PC-3 (cell line): ENCODE data around the gene CREG2. TPM values are rescaled to one million over a fixed set of nuclear protein-coding genes. Genes with fewer than 3 reads are reported as not detected.

Source experiments
- ATAC-seq: fragments of 200-7000 bp; cut with Tn5 transposase; 2 replicates; pipeline ENCODE4 v1.9.1; 2020; ENCODE audit warnings: mild to moderate bottlenecking, moderate library complexity
- BruUV-seq: library from RNA; stranded (reverse); fragments of 400-500 nt; replicated peaks from 2 replicates; lab custom pipeline; 2021; lab: Mats Ljungman, UMichigan
- CTCF ChIA-PET: fragments of 300-600 bp; sonication (Branson Sonifier 250); formaldehyde crosslinking; loops from one replicate; lab custom pipeline; 2022; ENCODE audit warnings: antibody characterized with exemption; lab: Charles Lee
- POLR2A ChIA-PET: fragments of 300-600 bp; sonication (Branson Sonifier 250); formaldehyde crosslinking; loops from one replicate; lab custom pipeline; 2022; ENCODE audit warnings: antibody characterized with exemption; ENCODE audit not compliant: unreplicated experiment; lab: Charles Lee
- DNase-seq: peaks from one replicate; pipeline ENCODE4 v3.0.0-alpha.2; 2015
- H2AFZ ChIP-seq: fragments of 300-600 bp; sonication (generic); 2 replicates; pipeline ENCODE4 v1.6.0; 2016; ENCODE audit warnings: antibody characterized with exemption, low read length
- H3F3A ChIP-seq: fragments of 300-600 bp; sonication (generic); one replicate; pipeline ENCODE4 v1.6.0; 2017; ENCODE audit warnings: antibody characterized with exemption, low read length, control low read depth, mild to moderate bottlenecking; ENCODE audit not compliant: unreplicated experiment
- H3K27ac ChIP-seq: fragments of 300-600 bp; sonication (generic); 2 replicates; pipeline ENCODE4 v1.5.1; 2016; ENCODE audit warnings: mild to moderate bottlenecking, low read length
- H3K27me3 ChIP-seq: fragments of 300-600 bp; sonication (generic); 2 replicates; pipeline ENCODE4 v1.6.1; 2016; ENCODE audit warnings: low read length, mixed read lengths
- H3K36me3 ChIP-seq: fragments of 300-600 bp; sonication (generic); 2 replicates; pipeline ENCODE4 v1.6.1; 2016; ENCODE audit warnings: low read depth, mixed run types, low read length, mixed read lengths
- H3K4me1 ChIP-seq: fragments of 300-600 bp; sonication (generic); 2 replicates; pipeline ENCODE4 v1.5.1; 2016; ENCODE audit warnings: low read length; ENCODE audit not compliant: insufficient read depth
- H3K4me2 ChIP-seq: fragments of 300-600 bp; sonication (generic); 2 replicates; pipeline ENCODE4 v1.6.0; 2016; ENCODE audit warnings: low read length
- H3K4me3 ChIP-seq: fragments of 300-600 bp; sonication (generic); 2 replicates; pipeline ENCODE4 v1.5.1; 2016; ENCODE audit warnings: mild to moderate bottlenecking, low read length, mixed read lengths
- H3K79me2 ChIP-seq: fragments of 300-600 bp; sonication (generic); 2 replicates; pipeline ENCODE4 v1.6.1; 2017; ENCODE audit warnings: low read length, mixed read lengths
- H3K9ac ChIP-seq: fragments of 300-600 bp; sonication (generic); 2 replicates; pipeline ENCODE4 v1.6.0; 2016; ENCODE audit warnings: mild to moderate bottlenecking, low read length
- H3K9me2 ChIP-seq: fragments of 300-600 bp; sonication (generic); replicated peaks from 2 replicates; pipeline ENCODE4 v1.6.1; 2016; ENCODE audit warnings: mixed run types, low read length, mixed read lengths
- H3K9me3 ChIP-seq: fragments of 300-600 bp; sonication (generic); 2 replicates; pipeline ENCODE4 v1.6.1; 2016; ENCODE audit warnings: low read length, mixed read lengths
- H4K20me1 ChIP-seq: fragments of 300-600 bp; sonication (generic); 2 replicates; pipeline ENCODE4 v1.6.1; 2016; ENCODE audit warnings: low read length, mixed read lengths
- CTCF ChIP-seq: fragments of 300-600 bp; sonication (generic); conservative IDR thresholded peaks from 2 replicates; pipeline ENCODE4 v1.5.1; 2017; ENCODE audit warnings: antibody characterized with exemption, low read depth, mild to moderate bottlenecking, low read length
- EZH2 ChIP-seq: fragments of 300-600 bp; sonication (generic); IDR thresholded peaks from one replicate; pipeline ENCODE4 v1.6.1; 2017; ENCODE audit warnings: antibody characterized with exemption, mild to moderate bottlenecking, low read length; ENCODE audit not compliant: unreplicated experiment
- EZH2phosphoT487 ChIP-seq: fragments of 300-600 bp; sonication (generic); IDR thresholded peaks from 2 replicates; pipeline ENCODE4 v1.6.1; 2018; ENCODE audit warnings: mild to moderate bottlenecking, antibody characterized with exemption, low read length, borderline replicate concordance
- intact Hi-C: fragments of 100-400 bp; cut with micrococcal nuclease; formaldehyde crosslinking; loops from 2 replicates; pipeline ENCODE4 v1.9.0; 2023
- total RNA-seq: library from RNA; depleted of rRNA; stranded (reverse); fragments of >200 nt; gene quantifications from 2 replicates; pipeline ENCODE4 v1.2.3, GENCODE V29; 2014

Gene CREG2
- total RNA-seq, 1 experiment from 2014 or later, result 40.0 TPM

GRCh38 chr2:101332885-101333766 is 54.2 kb downstream of the CREG2 start:
- H3K36me3 ChIP-seq, result no peaks in the 10 kb centered on the region
- no peak overlapping the region for H3K4me3 ChIP-seq
- BruUV-seq, result no TSS peak
- H3K9ac ChIP-seq, result no peak overlapping the region
- no peaks in the 10 kb centered on the region for H3K9me2 ChIP-seq
- intact Hi-C loops, result no loop called here
- H2AFZ ChIP-seq, result no peak overlapping the region
- H3K4me1 ChIP-seq, result peaks cover 36% of the 10 kb centered on the region
- no peaks in the 10 kb centered on the region for H3K79me2 ChIP-seq
- no peak for DNase-seq
- peaks cover 12% of the 10 kb centered on the region for H3F3A ChIP-seq
- H3K9me3 ChIP-seq, result no peaks in the 10 kb centered on the region
- TF ChIP-seq EZH2phosphoT487 (no peak), EZH2 (no peak), CTCF (no peak)
- no peaks in the 10 kb centered on the region for H3K27me3 ChIP-seq
- CTCF ChIA-PET, result no interaction called here
- no peak for ATAC-seq
- POLR2A ChIA-PET, result no interaction called here
- H3K4me2 ChIP-seq, result no peak overlapping the region
- no peaks in the 10 kb centered on the region for H4K20me1 ChIP-seq
- no peak overlapping the region for H3K27ac ChIP-seq

GRCh38 chr2:101331202-101331601 is 56.1 kb downstream of the CREG2 start:
- POLR2A ChIA-PET, result no interaction called here
- H3K9ac ChIP-seq, result no peak overlapping the region
- intact Hi-C loops, result no loop called here
- H3K27ac ChIP-seq, result no peak overlapping the region
- no peaks in the 10 kb centered on the region for H3K79me2 ChIP-seq
- no peaks in the 10 kb centered on the region for H4K20me1 ChIP-seq
- H3K9me3 ChIP-seq, result no peaks in the 10 kb centered on the region
- H3K4me1 ChIP-seq, result peaks cover 39% of the 10 kb centered on the region
- ATAC-seq (no peak), DNase-seq (no peak)
- H3K4me3 ChIP-seq, result no peak overlapping the region
- BruUV-seq, result no TSS peak
- no peaks in the 10 kb centered on the region for H3K27me3 ChIP-seq
- no peaks in the 10 kb centered on the region for H3K9me2 ChIP-seq
- H3K36me3 ChIP-seq, result no peaks in the 10 kb centered on the region
- TF ChIP-seq EZH2, result no peak
- peaks cover 14% of the 10 kb centered on the region for H3F3A ChIP-seq
- no peak overlapping the region for H2AFZ ChIP-seq
- no peak overlapping the region for H3K4me2 ChIP-seq
- CTCF ChIA-PET, result no interaction called here

- H3K4me2 ChIP-seq, result no peak overlapping the region
- peaks cover 14% of the 10 kb centered on the region for H3F3A ChIP-seq
- no peak overlapping the region for H3K9ac ChIP-seq
- peaks cover 7% of the 10 kb centered on the region; the same call in 1 of the 2 replicates for H3K9me3 ChIP-seq
- ChIA-PET CTCF (no interaction called here), POLR2A (no interaction called here)
- H3K27ac ChIP-seq, result peak overlapping the region; percentile 97
- H3K79me2 ChIP-seq, result no peaks in the 10 kb centered on the region
- no peaks in the 10 kb centered on the region for H3K36me3 ChIP-seq
- intact Hi-C loops, result no loop called here
- H3K9me2 ChIP-seq, result no peaks in the 10 kb centered on the region
- DNase-seq (no peak), ATAC-seq (no peak)
- no peak for TF ChIP-seq CTCF
- TF ChIP-seq EZH2phosphoT487, result no peak
- no peak for TF ChIP-seq EZH2
- H3K27me3 ChIP-seq, result no peaks in the 10 kb centered on the region
- no TSS peak for BruUV-seq
- H2AFZ ChIP-seq, result no peak overlapping the region
- H4K20me1 ChIP-seq, result no peaks in the 10 kb centered on the region
- peaks cover 39% of the 10 kb centered on the region for H3K4me1 ChIP-seq
- H3K4me3 ChIP-seq, result no peak overlapping the region
Observed at GRCh38 chr2:101330253-101330933, 56.9 kb downstream of the CREG2 start.
